Fibroblast of mammary gland (primary cell): ENCODE results near the gene PGM1.
A peak's percentile ranks its signal among the peaks of the same experiment; 100 is the strongest.
"Not testable (repeated sequence)": the region's sequence is repeated elsewhere in the genome, so short reads cannot be mapped to it uniquely, and the experiment has no call there.

Experiments
- DNase-seq: peaks from one replicate; pipeline ENCODE4 v3.0.0-alpha.2; 2010; ENCODE audit warnings: low read depth
- H3K4me3 ChIP-seq: 2 replicates; pipeline ENCODE4 v1.5.1; 2011; ENCODE audit warnings: low read depth, mild to moderate bottlenecking, low read length, moderate library complexity; ENCODE audit not compliant: control insufficient read depth
- CTCF ChIP-seq: conservative IDR thresholded peaks from 2 replicates; pipeline ENCODE4 v1.5.1; 2011; ENCODE audit warnings: low read depth, low read length, inconsistent platforms; ENCODE audit not compliant: control insufficient read depth, insufficient read depth

Gene PGM1

GRCh38 chr1:63575340-63575826, 17.8 kb upstream of the PGM1 start:
- peak; percentile 46 for DNase-seq
- H3K4me3 ChIP-seq: no peak overlapping the region
- peak; percentile 61 for TF ChIP-seq CTCF

GRCh38 chr1:63586326-63586725, 6.9 kb upstream of the PGM1 start:
- not testable (repeated sequence) for H3K4me3 ChIP-seq, DNase-seq

GRCh38 chr1:63590166-63590560, 3.0 kb upstream of the PGM1 start:
- no peak overlapping the region for H3K4me3 ChIP-seq
- peak; percentile 41 for DNase-seq
- no peak for TF ChIP-seq CTCF

- DNase-seq: no peak
- peak overlapping the region; percentile 81 for H3K4me3 ChIP-seq
- TF ChIP-seq CTCF: no peak
Measured at GRCh38 chr1:63592536-63593302, 492 bp upstream of the PGM1 start.

- H3K4me3 ChIP-seq: peak overlapping the region; percentile 81
- peak; percentile 65 for DNase-seq
- TF ChIP-seq CTCF: no peak
Measured at GRCh38 chr1:63593886-63594605, 835 bp downstream of the PGM1 start.

GRCh38 chr1:63595435-63595834, 2.2 kb downstream of the PGM1 start:
- DNase-seq: no peak
- no peak for TF ChIP-seq CTCF
- no peak overlapping the region for H3K4me3 ChIP-seq

- H3K4me3 ChIP-seq: no peak overlapping the region
- TF ChIP-seq CTCF: no peak
- no peak for DNase-seq
Measured at GRCh38 chr1:63599799-63600198, 6.6 kb downstream of the PGM1 start.
